Limb (tissue), 2 donors: ENCODE results near the gene INPP5F.
A peak's percentile ranks its signal among the peaks of the same experiment; 100 is the strongest.
"Not testable (repeated sequence)": the region's sequence is repeated elsewhere in the genome, so short reads cannot be mapped to it uniquely, and the experiment has no call there.

Experiments
- DNase-seq, 2 donors: peaks; one replicate each; pipeline ENCODE4 v3.0.0-alpha.2; 2016; ENCODE audit errors: extremely low spot score in 2 of 2

The INPP5F gene

DNA sequence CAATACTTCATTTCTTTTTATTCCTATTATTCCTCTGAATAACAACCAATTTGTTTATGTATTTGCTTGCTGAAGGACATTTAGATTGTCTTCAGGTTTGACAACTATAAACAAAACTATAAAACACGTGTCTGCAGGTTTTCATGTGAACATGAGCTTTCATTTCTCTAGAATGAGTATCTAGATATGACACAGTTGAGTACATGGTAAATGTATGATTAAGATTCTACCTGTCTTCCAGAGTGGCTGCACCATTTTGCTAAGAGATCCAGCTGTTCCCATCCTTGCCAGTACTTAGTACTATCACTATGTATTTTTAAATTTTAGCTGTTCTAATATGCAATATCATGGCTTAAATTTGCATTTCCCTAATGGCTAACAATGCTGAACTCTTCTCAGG is 136.7 kb downstream of the INPP5F start:
- DNase-seq = no peak

DNA sequence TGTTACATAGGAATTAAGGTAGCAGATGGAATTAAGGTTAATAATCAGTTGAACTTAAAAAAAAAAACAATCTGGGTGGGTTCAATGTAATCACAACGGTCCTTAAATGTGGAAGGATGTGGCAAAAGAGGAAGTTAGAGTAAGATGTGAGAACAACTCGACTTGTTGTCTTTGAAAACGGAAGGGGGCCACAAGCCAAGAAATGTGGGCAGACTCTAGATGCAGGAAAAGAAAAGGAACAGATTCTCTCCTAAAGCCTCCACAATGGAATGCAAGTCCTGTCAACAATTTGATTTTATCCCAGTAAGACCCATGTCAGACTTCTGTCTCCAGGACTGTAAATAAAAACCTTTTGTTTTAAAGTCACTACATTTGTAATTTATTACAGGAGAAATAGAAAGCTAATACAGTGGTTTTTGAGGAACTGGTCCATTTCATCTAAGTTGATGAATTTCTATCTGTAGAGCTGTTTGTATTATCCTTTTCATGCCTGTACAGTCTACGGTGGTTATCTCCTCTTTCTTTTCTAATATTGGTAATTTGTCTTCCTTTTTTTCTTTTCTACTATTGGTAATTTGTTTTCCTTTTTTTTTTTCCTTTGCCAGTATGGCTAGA is 138.2 kb downstream of the INPP5F start:
- DNase-seq = no peak

DNA sequence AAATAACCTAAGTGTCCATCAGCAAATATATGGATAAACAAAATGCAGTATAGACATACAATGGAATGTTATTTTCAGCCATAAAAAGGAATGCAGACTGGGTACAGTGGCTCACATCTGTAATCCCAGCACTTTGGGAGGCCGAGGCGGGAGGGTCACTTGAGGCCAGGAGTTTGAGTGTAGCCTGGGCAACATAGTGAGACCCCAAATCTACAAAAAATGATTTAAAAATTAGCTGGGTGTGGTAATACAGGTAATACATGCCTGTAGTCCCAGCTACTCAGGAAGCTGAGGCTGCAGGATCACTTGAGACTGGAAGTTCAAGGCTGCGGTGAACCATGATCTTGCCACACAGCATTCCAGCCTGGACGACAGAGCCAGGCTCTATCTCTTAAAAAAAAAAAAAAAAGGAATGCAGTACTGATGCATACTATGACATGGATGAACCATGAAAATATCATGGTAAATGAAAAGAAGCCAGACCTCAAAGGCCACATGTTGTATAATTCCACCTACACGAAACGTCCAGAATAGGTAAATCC is 139.9 kb downstream of the INPP5F start:
- no peak for DNase-seq

DNA sequence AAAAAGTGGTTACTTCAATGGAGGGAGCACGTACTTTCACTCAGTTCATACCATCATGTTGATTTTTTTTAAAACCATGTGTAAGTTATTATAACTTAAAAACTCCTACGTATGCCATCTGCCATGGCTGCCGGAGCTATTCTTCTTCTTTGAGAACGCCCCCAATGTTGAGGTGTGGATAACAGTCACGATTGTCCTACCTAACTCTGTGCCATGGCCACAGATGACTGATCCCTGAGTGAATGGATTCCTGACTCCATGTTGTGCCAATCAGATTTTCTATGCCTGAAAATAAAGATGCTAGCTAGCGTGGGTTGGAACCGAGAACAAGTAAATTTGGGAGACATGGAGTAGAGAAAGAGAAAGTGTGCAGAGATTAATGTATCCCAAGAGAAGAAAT is 141.5 kb downstream of the INPP5F start:
- no peak for DNase-seq

DNA sequence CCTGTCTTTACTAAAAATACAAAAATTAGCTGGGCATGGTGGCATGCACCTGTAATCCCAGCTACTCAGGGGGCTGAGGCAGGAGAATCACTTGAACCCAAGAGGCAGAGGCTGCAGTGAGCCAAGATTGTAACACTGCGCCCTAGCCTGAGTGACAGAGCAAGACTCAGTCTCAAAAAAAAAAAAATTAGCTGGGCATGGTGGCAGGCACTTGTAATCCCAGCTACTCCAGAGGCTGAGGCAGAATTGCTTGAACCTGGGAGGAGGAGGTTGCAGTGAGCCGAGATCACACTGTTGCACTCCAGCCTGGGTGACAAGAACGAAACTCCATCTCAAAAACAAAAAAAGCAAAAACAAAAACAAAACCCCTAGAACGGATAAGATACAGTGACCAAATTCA is 143.5 kb downstream of the INPP5F start:
- not testable (repeated sequence) for DNase-seq

DNA sequence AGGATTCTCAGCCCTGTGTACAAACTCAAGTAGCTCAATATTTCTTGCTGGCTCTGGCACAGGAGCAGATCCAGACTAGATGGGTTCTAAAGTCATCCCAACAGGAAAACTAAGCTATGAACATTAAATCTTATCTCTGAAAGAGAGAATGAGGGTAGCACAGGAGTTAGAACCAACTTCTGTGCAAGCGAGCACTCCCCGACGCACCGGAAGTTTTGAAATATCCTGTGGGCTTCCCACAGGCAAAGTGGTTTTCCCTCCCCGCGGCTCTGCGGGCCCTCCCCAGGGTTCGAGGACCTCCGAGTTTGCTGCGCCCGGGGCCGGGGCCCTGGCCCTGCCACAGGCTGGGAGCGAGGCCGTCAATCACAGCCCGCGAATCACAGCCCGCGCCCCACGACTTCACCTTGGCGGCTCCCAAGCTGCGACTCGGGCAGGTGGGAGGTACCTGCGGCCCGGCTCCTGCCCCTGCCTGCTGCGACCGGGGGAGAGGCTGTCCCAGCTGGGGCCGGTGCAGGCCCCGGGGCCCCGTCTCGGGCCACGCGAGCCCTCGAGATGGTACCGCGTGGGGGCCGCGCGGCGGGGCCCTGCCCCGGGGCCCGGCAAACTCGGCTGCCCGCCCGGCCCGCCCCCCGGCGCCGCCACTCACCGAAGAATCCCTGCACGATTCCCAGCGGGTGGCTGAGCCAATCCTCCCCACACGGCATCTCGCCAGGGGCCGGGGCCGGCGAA is 146.2 kb downstream of the INPP5F start:
- peak in 1 of 2 donors; percentile 66 for DNase-seq

DNA sequence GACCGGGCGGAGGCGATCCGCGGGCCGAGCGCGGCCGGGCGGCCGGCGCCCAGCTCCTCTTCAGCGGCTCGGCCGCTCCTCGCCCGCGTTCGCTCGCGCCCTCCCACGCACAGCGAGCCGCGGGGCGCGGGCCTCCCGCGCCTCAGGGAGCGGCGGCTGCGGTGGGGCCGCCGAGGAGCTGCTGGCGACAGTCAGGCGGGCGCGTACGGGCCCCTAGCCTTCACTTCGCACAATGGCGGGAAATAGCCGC is 146.7 kb downstream of the INPP5F start, which contains the start of gene MCMBP:
Gene MCMBP, minus strand, starts transcription at position 234 of the 250 bp plus-strand sequence. CDS start 259 bp downstream, outside the sequence.
- DNase-seq = no peak

DNA sequence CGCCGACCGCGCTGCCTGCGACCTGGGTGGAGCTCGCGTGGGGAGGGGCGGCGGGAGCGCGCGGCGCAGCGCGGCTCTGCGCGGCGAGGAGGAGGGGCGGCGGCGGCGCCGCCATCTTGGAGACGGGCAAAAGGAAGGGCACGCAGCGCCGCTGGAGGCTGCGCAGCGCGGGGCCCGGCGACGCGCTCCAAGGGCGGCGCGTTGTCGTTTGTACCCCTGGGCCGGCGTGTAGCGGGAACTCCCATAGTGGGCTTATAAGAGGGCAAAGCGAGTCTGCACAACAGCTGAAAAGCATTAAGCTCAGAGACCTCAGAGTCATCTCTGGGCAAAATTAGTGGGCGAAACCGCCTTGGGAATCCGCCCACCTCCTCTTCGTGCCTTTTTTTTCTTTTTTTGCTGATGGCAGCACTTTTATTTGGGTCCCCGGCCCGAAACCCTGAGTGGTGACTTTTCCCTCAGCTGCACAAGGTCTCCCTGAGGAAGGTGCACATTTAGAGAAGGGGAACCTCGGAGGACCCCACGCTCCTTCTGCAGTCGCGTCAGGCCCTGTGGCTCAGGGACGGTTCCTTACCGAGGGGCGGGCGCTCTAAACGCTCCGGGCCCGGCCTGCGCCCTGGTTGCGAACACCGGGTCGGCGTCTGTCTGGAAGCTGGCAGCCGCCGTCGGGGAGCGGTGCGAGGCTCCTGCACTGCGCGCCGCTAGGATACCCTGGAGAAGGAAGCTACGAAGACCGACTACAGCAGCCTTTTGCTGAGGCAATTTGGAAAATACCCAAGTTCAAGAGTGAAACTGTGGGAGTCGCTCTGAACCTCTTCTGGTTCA is 147.2 kb downstream of the INPP5F start:
- peak; percentile 91 for DNase-seq

DNA sequence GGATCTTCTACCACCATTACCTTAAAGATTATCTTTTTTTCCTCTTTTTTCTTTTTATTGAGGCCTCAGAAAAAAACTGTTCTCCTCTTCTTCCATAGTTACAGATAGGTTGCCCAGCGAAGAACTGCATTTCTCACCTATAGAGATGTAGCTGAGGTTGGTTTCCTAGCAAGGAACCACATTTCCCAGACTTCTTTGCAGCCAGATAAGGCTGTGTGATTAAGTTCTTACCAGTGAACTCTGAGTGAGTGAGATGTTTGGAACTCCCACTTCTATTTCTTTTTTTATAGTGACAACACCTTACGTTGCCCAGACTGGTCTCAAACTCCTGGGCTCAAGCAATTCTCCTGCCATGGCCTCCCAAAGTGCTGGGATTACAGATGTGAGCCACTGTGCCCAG is 152.7 kb downstream of the INPP5F start:
- DNase-seq = no peak
